GM06990 (cell line): Measurements from ENCODE around the gene EPM2A.

Experiments used
- DNase-seq: peaks from one replicate; pipeline ENCODE4 v3.0.0-alpha.2; 2011; ENCODE audit not compliant: insufficient read length; ENCODE audit errors: extremely low read depth
- H3K27me3 ChIP-seq: replicated peaks from 2 replicates; pipeline ENCODE4 v1.6.0; 2011; ENCODE audit warnings: low read length; ENCODE audit not compliant: control insufficient read depth, insufficient read depth
- H3K36me3 ChIP-seq: 2 replicates; pipeline ENCODE4 v1.5.1; 2011; ENCODE audit warnings: low read length; ENCODE audit not compliant: control insufficient read depth, insufficient read depth
- H3K4me3 ChIP-seq: replicated peaks from 2 replicates; pipeline ENCODE4 v1.5.1; 2011; ENCODE audit warnings: low read depth, mild to moderate bottlenecking, control low read depth, low read length
- TF ChIP-seq, protein P1 (sequence below): IDR thresholded peaks from 2 replicates; pipeline ENCODE4 v1.5.1; 2011; ENCODE audit warnings: low read length, control low read depth, mild to moderate bottlenecking, inconsistent platforms; ENCODE audit not compliant: insufficient read depth, poor library complexity, severe bottlenecking

The EPM2A gene

DNA sequence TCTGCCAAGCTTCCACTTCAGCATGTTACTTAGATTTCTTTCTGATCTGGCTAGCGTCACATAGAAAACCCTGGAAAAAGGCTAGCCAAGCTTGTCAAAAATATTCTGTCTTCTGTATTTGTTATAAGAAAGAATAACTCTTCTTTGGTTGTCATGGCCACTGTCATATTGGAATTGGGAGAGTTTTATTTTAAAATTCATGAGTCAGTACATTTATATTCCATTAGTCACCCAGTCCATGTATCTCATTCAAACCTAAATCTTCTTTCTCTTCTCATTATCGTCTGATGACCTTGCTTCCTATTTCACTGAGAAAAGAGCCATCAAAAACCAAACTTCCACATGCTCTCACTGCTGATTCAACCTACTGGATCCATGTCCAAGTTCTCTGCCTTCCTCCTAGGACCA lies 65.7 kb downstream of the EPM2A start:
- H3K4me3 ChIP-seq = no peak overlapping the region
- H3K27me3 ChIP-seq = no peaks in the 10 kb centered on the region
- H3K36me3 ChIP-seq = no peaks in the 10 kb centered on the region
- TF ChIP-seq, protein P1, sequence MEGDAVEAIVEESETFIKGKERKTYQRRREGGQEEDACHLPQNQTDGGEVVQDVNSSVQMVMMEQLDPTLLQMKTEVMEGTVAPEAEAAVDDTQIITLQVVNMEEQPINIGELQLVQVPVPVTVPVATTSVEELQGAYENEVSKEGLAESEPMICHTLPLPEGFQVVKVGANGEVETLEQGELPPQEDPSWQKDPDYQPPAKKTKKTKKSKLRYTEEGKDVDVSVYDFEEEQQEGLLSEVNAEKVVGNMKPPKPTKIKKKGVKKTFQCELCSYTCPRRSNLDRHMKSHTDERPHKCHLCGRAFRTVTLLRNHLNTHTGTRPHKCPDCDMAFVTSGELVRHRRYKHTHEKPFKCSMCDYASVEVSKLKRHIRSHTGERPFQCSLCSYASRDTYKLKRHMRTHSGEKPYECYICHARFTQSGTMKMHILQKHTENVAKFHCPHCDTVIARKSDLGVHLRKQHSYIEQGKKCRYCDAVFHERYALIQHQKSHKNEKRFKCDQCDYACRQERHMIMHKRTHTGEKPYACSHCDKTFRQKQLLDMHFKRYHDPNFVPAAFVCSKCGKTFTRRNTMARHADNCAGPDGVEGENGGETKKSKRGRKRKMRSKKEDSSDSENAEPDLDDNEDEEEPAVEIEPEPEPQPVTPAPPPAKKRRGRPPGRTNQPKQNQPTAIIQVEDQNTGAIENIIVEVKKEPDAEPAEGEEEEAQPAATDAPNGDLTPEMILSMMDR = no peak
- no peak for DNase-seq

DNA sequence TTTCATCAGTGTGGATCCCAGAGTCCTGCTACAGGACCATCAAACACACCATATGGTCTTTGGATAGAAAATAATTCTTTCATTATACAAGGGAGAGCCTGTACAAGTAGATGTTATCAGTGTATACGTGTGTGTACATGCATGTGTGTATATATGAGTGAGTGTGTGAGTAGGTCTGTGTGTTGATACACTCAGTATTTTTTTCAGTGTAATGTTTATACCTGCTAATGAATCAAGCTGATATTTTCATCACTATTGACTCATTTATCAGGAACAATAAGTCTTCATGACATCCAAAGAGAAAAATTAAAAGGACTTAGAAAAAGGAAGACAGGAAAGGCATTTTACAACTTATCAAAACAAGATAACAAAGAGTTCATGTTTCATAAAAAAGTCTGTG lies 66.5 kb downstream of the EPM2A start:
- H3K4me3 ChIP-seq = no peak overlapping the region
- no peaks in the 10 kb centered on the region for H3K27me3 ChIP-seq
- TF ChIP-seq, protein P1 = no peak
- no peaks in the 10 kb centered on the region for H3K36me3 ChIP-seq
- no peak for DNase-seq

DNA sequence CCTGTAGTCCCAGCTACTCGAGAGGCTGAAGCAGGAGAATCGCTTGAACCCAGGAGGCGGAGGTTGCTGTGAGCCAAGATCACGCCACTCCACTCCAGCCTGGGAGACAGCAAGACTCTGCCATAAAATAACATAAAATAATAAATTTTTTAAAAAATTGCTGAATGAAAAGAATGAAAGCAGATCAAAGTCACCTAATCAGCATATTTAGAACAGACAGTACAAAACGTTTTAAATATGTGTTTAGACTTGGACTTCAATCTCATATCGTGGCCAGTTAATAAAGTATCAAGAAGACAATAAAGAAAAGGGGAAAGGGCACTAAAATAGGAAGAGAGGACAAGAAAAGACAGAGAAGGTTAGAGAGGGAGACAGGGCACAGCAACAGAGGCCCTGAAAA lies 74.6 kb downstream of the EPM2A start:
- Histone ChIP-seq H3K4me3 (no peak overlapping the region), H3K27me3 (no peaks in the 10 kb centered on the region), H3K36me3 (no peaks in the 10 kb centered on the region)
- TF ChIP-seq, protein P1 = no peak
- DNase-seq = no peak

DNA sequence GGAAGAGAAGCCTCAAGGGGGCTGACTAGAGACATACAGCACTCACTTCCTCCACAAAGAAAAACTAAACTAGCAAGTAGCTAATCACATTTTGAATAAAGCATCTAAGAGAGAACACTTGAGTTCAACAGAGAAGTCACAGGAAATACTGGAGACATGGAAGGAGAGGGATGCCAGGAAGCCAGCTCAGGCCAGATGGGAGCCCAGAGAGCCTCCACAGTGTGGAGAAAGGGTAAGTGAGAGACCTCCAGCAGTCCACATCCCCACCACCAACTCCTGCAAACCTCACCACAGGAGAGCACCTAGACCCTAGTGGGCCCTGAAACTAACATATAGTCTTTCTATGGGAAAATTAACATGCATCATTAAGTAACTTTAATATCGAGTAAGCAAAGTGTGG lies 79.2 kb downstream of the EPM2A start:
- H3K4me3 ChIP-seq = no peak overlapping the region
- H3K27me3 ChIP-seq = no peaks in the 10 kb centered on the region
- DNase-seq = no peak
- TF ChIP-seq, protein P1 = no peak
- no peaks in the 10 kb centered on the region for H3K36me3 ChIP-seq

DNA sequence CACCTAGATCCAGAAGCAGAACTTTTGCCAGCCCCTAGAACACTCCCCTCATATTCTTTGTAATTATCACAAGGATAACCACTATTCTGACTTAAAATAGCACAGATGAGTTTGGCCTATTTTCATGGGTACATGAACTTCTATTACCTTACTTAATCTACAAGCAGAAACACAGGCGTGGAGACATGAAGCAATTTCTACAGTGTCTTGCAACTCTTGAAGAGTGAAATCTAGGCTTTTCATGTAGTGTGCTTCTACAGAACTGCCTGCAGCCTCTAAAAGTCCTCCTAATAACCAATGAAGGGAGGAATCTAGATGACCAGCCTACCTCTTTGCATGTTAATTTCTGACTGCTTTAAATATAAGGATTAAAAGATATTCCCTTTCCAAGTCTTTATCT lies 82.7 kb downstream of the EPM2A start:
- TF ChIP-seq, protein P1 = no peak
- no peak for DNase-seq
- H3K4me3 ChIP-seq = no peak overlapping the region
- H3K27me3 ChIP-seq = no peaks in the 10 kb centered on the region
- H3K36me3 ChIP-seq = no peaks in the 10 kb centered on the region

DNA sequence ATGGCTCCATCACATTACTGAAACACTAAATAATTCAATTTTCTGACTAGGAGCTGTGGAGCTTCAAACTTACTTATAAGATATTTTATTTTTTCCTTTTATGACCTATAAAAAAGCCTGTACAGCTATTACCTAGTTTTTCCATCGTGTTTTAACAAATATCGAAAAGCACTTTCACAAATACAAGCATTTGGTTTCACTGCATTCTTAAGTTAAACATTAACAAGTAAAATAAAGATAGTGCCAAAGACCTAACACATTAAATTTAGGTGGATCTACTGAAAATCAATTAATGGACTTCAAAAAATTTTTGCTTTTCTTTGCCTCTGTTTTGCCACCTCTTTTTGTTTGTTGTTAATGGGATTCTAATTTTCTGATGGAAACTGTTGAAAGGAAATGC lies 83.3 kb downstream of the EPM2A start:
- Histone ChIP-seq H3K36me3 (no peaks in the 10 kb centered on the region), H3K4me3 (no peak overlapping the region), H3K27me3 (no peaks in the 10 kb centered on the region)
- TF ChIP-seq, protein P1 = no peak
- no peak for DNase-seq
